Parathyroid adenoma (tissue), 2 donors: ENCODE measurements around the gene CYSTM1.

Experiments
- H2AFZ ChIP-seq: fragments of 300-600 bp; sonication (generic); one replicate; pipeline ENCODE4 v1.7.0; 2017; ENCODE audit warnings: antibody characterized with exemption, mild to moderate bottlenecking
- H3K27ac ChIP-seq: fragments of 300-600 bp; sonication (generic); one replicate; pipeline ENCODE4 v1.7.0; 2017
- H3K27me3 ChIP-seq: fragments of 300-600 bp; sonication (generic); one replicate; pipeline ENCODE4 v1.7.0; 2017; ENCODE audit warnings: low read length; ENCODE audit not compliant: control insufficient read depth, insufficient read depth
- H3K36me3 ChIP-seq: fragments of 300-600 bp; sonication (generic); one replicate; pipeline ENCODE4 v1.7.0; 2017; ENCODE audit warnings: low read length; ENCODE audit not compliant: control insufficient read depth, insufficient read depth
- H3K4me1 ChIP-seq: fragments of 300-600 bp; sonication (generic); one replicate; pipeline ENCODE4 v1.7.0; 2017; ENCODE audit warnings: control low read depth
- H3K4me2 ChIP-seq: fragments of 300-600 bp; sonication (generic); one replicate; pipeline ENCODE4 v1.7.0; 2017; ENCODE audit warnings: low read length
- H3K4me3 ChIP-seq: fragments of 300-600 bp; sonication (generic); one replicate; pipeline ENCODE4 v1.7.0; 2017; ENCODE audit warnings: low read depth, low read length
- H3K79me2 ChIP-seq: fragments of 300-600 bp; sonication (generic); one replicate; pipeline ENCODE4 v1.7.0; 2017; ENCODE audit warnings: control low read depth
- H3K9ac ChIP-seq: fragments of 300-600 bp; sonication (generic); one replicate; pipeline ENCODE4 v1.7.0; 2017; ENCODE audit warnings: mild to moderate bottlenecking
- H3K9me3 ChIP-seq: fragments of 300-600 bp; sonication (generic); one replicate; pipeline ENCODE4 v1.7.0; 2017; ENCODE audit warnings: low read length; ENCODE audit not compliant: control insufficient read depth
- TF ChIP-seq, protein P1 (sequence below): fragments of 300-600 bp; sonication (generic); IDR thresholded peaks from one replicate; pipeline ENCODE4 v1.7.0; 2017; ENCODE audit warnings: antibody characterized with exemption, mild to moderate bottlenecking
- donor health status: primary hyperparathyroidism.

Gene CYSTM1

DNA sequence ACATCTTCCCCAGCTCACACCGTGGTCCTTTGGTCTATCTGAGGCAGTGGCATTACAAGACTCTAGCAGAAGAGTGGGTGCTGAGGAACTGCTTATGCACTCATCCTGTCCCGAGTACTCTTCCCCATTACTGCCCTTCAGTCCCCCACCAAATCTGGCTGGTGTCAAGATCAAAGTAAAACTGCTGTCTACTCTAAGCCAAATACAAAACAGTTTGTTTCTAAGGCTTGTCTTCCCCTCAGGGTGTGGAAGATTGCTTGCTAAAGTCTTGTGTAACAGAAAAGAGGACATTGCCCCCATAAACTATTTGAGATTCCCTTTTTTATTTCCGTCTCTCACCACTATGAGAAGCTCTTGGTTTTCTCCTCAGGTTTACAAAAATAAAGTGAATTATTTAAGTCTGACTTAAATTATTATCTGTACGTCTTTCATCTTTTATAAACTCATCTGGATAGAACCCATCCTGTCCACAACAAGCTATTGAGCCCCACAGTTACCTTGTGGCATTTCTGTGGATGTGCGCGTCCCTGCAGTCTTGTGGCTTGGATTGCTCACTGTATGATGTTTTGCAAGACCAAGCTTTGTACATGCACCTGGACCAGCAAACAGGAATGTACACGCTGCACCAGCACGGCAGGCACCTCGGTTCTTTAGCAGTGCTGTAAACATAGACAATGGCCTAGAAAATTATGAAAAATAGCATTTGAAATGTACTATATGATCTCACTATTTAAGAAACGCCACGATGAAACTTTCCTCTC is 61.0 kb downstream of the CYSTM1 start:
- H3K4me3 ChIP-seq = no peak overlapping the region
- no peaks in the 10 kb centered on the region for H3K27me3 ChIP-seq
- H3K36me3 ChIP-seq = no peaks in the 10 kb centered on the region
- no peaks in the 10 kb centered on the region for H3K79me2 ChIP-seq
- H2AFZ ChIP-seq = no peak overlapping the region
- no peak overlapping the region for H3K27ac ChIP-seq
- no peak overlapping the region for H3K4me2 ChIP-seq
- no peaks in the 10 kb centered on the region for H3K9me3 ChIP-seq
- H3K4me1 ChIP-seq = peaks cover under 1% of the 10 kb centered on the region
- TF ChIP-seq, protein P1, sequence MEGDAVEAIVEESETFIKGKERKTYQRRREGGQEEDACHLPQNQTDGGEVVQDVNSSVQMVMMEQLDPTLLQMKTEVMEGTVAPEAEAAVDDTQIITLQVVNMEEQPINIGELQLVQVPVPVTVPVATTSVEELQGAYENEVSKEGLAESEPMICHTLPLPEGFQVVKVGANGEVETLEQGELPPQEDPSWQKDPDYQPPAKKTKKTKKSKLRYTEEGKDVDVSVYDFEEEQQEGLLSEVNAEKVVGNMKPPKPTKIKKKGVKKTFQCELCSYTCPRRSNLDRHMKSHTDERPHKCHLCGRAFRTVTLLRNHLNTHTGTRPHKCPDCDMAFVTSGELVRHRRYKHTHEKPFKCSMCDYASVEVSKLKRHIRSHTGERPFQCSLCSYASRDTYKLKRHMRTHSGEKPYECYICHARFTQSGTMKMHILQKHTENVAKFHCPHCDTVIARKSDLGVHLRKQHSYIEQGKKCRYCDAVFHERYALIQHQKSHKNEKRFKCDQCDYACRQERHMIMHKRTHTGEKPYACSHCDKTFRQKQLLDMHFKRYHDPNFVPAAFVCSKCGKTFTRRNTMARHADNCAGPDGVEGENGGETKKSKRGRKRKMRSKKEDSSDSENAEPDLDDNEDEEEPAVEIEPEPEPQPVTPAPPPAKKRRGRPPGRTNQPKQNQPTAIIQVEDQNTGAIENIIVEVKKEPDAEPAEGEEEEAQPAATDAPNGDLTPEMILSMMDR = no peak
- H3K9ac ChIP-seq = no peak overlapping the region

DNA sequence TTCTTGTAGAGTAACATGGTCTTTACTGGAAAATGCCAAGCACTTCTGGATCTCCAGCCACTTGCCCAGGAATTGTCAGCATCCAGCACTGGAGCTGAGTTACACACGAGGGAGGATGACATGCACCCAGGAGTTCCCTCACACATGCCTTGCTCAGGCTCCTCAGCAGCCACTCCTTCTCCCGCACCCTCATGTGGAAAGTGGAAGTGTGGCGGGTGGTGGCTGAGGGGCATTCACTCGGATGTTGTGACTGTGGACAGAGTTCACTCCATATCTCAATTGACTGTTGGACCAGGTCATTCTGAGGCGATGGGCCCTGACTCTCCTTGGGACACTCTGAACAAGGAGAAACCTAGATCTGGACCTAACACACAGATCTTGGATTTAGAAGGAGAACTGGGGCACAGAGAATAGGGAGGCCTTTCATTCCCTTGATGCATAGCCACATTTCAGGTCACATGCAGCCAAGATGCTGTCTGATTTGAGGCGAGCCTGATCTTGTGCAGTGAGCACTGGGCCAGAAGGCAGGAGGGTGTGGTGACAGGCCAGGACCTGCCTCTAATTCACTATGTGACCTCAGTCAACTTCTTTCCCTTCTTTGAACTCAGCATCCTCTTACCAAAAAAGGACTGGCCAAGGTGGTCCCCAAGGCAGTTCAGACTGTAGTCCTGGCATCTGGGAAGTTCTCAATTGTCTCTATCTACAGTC is 62.1 kb downstream of the CYSTM1 start:
- Histone ChIP-seq H3K79me2 (no peaks in the 10 kb centered on the region), H3K9me3 (no peaks in the 10 kb centered on the region), H3K4me3 (no peak overlapping the region), H3K27ac (no peak overlapping the region), H3K36me3 (no peaks in the 10 kb centered on the region), H3K9ac (no peak overlapping the region), H2AFZ (no peak overlapping the region), H3K4me2 (no peak overlapping the region), H3K27me3 (no peaks in the 10 kb centered on the region), H3K4me1 (peaks cover 11% of the 10 kb centered on the region)
- TF ChIP-seq, protein P1 = no peak

DNA sequence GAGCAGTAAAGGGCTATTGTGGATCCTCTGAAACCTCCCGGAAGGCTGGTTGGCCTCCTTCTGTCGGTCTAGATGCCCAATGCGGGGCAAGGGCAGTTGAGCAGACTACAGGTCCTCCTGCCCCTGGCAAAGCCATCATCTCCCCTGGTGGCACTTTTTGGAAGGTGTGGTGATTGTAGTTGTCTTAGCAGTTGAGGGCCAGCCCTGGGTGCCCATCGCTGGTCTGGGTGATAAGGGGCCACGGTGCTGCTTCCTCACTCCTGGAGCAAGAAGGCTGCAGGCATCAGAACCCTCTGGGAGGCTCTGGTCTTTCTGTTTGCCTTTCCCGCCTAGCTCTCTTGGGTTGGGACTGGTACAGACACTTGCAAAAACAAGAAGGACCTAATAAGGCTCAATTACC is 63.8 kb downstream of the CYSTM1 start:
- H3K79me2 ChIP-seq = no peaks in the 10 kb centered on the region
- no peaks in the 10 kb centered on the region for H3K36me3 ChIP-seq
- H3K27me3 ChIP-seq = no peaks in the 10 kb centered on the region
- no peak overlapping the region for H2AFZ ChIP-seq
- no peaks in the 10 kb centered on the region for H3K9me3 ChIP-seq
- no peak overlapping the region for H3K9ac ChIP-seq
- TF ChIP-seq, protein P1 = no peak
- no peak overlapping the region for H3K27ac ChIP-seq
- H3K4me2 ChIP-seq = no peak overlapping the region
- H3K4me3 ChIP-seq = no peak overlapping the region
- H3K4me1 ChIP-seq = peaks cover 14% of the 10 kb centered on the region

DNA sequence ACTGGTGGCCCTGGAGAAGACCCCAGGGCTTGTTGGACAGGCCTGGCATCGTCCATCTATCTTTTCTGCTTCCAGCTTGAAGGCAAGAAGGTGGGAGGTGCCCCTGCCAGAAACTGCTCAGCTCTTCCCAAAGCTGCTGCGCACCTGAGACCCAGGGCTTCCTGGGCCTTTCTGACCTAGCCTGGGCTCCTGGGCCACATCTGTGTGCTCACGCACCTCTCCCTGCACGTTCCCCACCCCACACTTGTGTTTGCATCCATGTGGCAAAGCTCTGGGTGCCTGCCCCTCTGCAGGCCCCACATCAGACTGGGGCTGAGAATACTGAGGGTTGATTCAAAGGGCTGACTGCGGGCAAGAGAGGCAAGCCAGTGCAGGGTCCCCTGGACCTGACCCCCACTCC is 64.5 kb downstream of the CYSTM1 start:
- H3K36me3 ChIP-seq = no peaks in the 10 kb centered on the region
- H3K27ac ChIP-seq = no peak overlapping the region
- TF ChIP-seq, protein P1 = no peak
- H3K79me2 ChIP-seq = no peaks in the 10 kb centered on the region
- no peaks in the 10 kb centered on the region for H3K9me3 ChIP-seq
- H3K4me3 ChIP-seq = no peak overlapping the region
- no peaks in the 10 kb centered on the region for H3K27me3 ChIP-seq
- H3K4me1 ChIP-seq = peaks cover 14% of the 10 kb centered on the region
- no peak overlapping the region for H3K4me2 ChIP-seq
- no peak overlapping the region for H2AFZ ChIP-seq
- no peak overlapping the region for H3K9ac ChIP-seq
